ENCODE data around the gene SLC9A9.
"Not testable (repeated sequence)": the region's sequence is repeated elsewhere in the genome, so short reads cannot be mapped to it uniquely, and the experiment has no call there.

SLC9A9 gene

GRCh38 chr3:143847787-143848631 lies at the start of gene SLC9A9:
Gene SLC9A9 (minus strand): TSS chr3:143848468. CDS start chr3:143848322, 146 bp downstream.
- no peak for DNase-seq (ENCODE audit: low read depth)

- DNase-seq (ENCODE audit: low read depth) = no peak
Measured at GRCh38 chr3:143897576-143898295, 49.5 kb upstream of the SLC9A9 start.

GRCh38 chr3:143896486-143896885 lies 48.2 kb upstream of the SLC9A9 start:
- DNase-seq (ENCODE audit: low read depth) = no peak

- no peak for DNase-seq (ENCODE audit: low read depth)
Measured at GRCh38 chr3:143895805-143896204, 47.5 kb upstream of the SLC9A9 start.

GRCh38 chr3:143888846-143889245 lies 40.6 kb upstream of the SLC9A9 start:
- no peak for DNase-seq (ENCODE audit: low read depth)

- DNase-seq (ENCODE audit: low read depth) = no peak
Measured at GRCh38 chr3:143888166-143888565, 39.9 kb upstream of the SLC9A9 start.

GRCh38 chr3:143885780-143886427 lies 37.6 kb upstream of the SLC9A9 start:
- DNase-seq (ENCODE audit: low read depth) = no peak

GRCh38 chr3:143884861-143885260 lies 36.6 kb upstream of the SLC9A9 start:
- no peak for DNase-seq (ENCODE audit: low read depth)

GRCh38 chr3:143883151-143883550 lies 34.9 kb upstream of the SLC9A9 start:
- no peak for DNase-seq (ENCODE audit: low read depth)

GRCh38 chr3:143881095-143881494 lies 32.8 kb upstream of the SLC9A9 start:
- DNase-seq (ENCODE audit: low read depth) = no peak

- DNase-seq (ENCODE audit: low read depth) = peak; percentile 22
Measured at GRCh38 chr3:143875546-143875945, 27.3 kb upstream of the SLC9A9 start.

- DNase-seq (ENCODE audit: low read depth) = not testable (repeated sequence)
Measured at GRCh38 chr3:143873553-143873952, 25.3 kb upstream of the SLC9A9 start.

GRCh38 chr3:143865302-143865701 lies 17.0 kb upstream of the SLC9A9 start:
- no peak for DNase-seq (ENCODE audit: low read depth)

GRCh38 chr3:143859465-143860203 lies 11.4 kb upstream of the SLC9A9 start:
- peak; percentile 30 for DNase-seq (ENCODE audit: low read depth)

GRCh38 chr3:143856252-143856970 lies 8.1 kb upstream of the SLC9A9 start:
- DNase-seq (ENCODE audit: low read depth) = no peak

GRCh38 chr3:143855183-143855582 lies 6.9 kb upstream of the SLC9A9 start:
- DNase-seq (ENCODE audit: low read depth) = no peak

- DNase-seq (ENCODE audit: low read depth) = no peak
Measured at GRCh38 chr3:143851331-143852017, 3.2 kb upstream of the SLC9A9 start.

- DNase-seq (ENCODE audit: low read depth) = no peak
Measured at GRCh38 chr3:143850877-143851276, 2.6 kb upstream of the SLC9A9 start.

GRCh38 chr3:143849854-143850549 lies 1.7 kb upstream of the SLC9A9 start:
- no peak for DNase-seq (ENCODE audit: low read depth)

- DNase-seq (ENCODE audit: low read depth) = no peak
Measured at GRCh38 chr3:143848704-143849103, 436 bp upstream of the SLC9A9 start.

Data from CMK (cell line).